22Rv1 (cell line): ENCODE measurements around the gene SENP3.

Experiments used
- CTCF ChIP-seq: fragments of 450-650 bp; IDR thresholded peaks from 2 replicates; pipeline ENCODE4 v1.5.1; 2017; ENCODE audit warnings: mild to moderate bottlenecking
- ZFX ChIP-seq: fragments of 450-650 bp; IDR thresholded peaks from 2 replicates; pipeline ENCODE4 v1.6.1; 2017; ENCODE audit warnings: antibody characterized with exemption, borderline replicate concordance

DNA sequence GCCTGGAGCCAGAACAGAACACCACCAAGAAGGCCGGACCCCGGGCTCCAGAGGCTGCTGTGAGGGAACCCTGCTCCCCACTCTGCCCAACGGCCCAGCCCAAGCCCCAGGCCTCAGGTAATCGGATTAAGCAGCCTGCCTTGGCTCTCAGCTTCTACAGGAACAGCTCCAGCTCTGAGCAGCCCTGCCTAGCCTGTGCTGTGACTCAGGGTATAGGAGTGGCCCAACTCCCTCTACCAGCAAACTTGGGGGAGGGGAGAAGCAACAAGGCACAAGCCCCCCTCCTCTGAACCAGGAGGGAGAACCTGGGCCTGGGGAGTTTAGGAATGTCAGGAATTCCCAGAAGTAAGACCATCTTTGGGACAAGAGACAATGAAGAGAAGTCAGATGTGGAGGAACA lies 29.0 kb downstream of the SENP3 start:
- TF ChIP-seq CTCF (no peak), ZFX (no peak)
